ENCODE results near the gene DNAJC10.

The DNAJC10 gene

DNA sequence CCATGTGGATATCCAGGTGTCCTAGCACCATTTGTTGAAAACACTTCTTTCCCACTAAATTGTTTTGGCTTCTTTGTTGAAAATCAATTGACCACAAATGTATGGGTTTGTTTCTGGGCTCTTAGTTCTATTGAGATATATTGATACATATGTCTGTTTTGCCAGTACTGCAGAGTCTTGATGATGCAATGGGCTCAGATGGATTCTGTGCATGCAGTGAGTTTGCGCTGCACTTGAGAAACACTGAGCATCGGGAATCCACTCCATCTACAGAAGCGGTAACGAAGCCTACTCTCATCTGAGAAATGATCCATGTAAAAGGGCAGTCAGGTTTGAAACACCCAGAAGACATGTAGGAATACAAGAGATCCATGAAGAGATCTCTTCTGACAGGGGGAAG, 21.9 kb upstream of the DNAJC10 start:
- Histone ChIP-seq H3K36me3 (ENCODE audit: insufficient read depth) (no peaks in the 10 kb centered on the region), H3K4me3 (IDR thresholded peaks at IDR 0.05; ENCODE audit: insufficient read depth, low read depth, low read length) (no peak overlapping the region), H4K20me1 (ENCODE audit: insufficient read depth) (no peaks in the 10 kb centered on the region), H3K79me2 (ENCODE audit: insufficient read depth, low read depth) (no peaks in the 10 kb centered on the region), H3K4me2 (no peak overlapping the region), H3K4me1 (ENCODE audit: low read depth, poor library complexity, severe bottlenecking) (no peaks in the 10 kb centered on the region), H3K9ac (no peak overlapping the region), H2AFZ (ENCODE audit: low read depth) (no peak overlapping the region), H3K27ac (no peak overlapping the region), H3K27me3 (ENCODE audit: insufficient read depth, low read depth) (no peaks in the 10 kb centered on the region)
- TF ChIP-seq, protein P1, sequence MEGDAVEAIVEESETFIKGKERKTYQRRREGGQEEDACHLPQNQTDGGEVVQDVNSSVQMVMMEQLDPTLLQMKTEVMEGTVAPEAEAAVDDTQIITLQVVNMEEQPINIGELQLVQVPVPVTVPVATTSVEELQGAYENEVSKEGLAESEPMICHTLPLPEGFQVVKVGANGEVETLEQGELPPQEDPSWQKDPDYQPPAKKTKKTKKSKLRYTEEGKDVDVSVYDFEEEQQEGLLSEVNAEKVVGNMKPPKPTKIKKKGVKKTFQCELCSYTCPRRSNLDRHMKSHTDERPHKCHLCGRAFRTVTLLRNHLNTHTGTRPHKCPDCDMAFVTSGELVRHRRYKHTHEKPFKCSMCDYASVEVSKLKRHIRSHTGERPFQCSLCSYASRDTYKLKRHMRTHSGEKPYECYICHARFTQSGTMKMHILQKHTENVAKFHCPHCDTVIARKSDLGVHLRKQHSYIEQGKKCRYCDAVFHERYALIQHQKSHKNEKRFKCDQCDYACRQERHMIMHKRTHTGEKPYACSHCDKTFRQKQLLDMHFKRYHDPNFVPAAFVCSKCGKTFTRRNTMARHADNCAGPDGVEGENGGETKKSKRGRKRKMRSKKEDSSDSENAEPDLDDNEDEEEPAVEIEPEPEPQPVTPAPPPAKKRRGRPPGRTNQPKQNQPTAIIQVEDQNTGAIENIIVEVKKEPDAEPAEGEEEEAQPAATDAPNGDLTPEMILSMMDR (conservative IDR thresholded peaks at IDR 0.05; ENCODE audit: low read depth, low read length): no peak

DNA sequence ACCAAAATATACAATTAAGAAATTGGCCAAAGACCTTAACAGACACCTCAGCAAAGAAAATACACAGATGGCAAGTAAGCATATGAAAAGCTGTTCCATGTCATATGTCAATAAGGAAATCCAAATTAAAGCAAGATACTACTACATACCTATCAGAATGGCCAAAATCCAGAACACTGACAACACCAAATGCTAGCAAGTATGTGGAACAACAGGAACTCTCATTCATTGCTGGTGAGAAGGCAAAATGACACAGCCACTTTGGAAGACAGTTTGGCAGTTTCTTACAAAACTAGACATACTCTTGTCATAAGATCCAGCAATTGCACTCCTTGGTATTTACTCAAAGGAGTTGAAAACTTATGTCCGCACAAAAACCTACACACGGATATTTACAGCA, 20.3 kb upstream of the DNAJC10 start:
- Histone ChIP-seq H3K4me3 (IDR thresholded peaks at IDR 0.05; ENCODE audit: insufficient read depth, low read depth, low read length) (no peak overlapping the region), H3K4me2 (no peak overlapping the region), H3K79me2 (ENCODE audit: insufficient read depth, low read depth) (no peaks in the 10 kb centered on the region), H2AFZ (ENCODE audit: low read depth) (no peak overlapping the region), H3K4me1 (ENCODE audit: low read depth, poor library complexity, severe bottlenecking) (no peaks in the 10 kb centered on the region), H4K20me1 (ENCODE audit: insufficient read depth) (no peaks in the 10 kb centered on the region), H3K27me3 (ENCODE audit: insufficient read depth, low read depth) (no peaks in the 10 kb centered on the region), H3K36me3 (ENCODE audit: insufficient read depth) (no peaks in the 10 kb centered on the region), H3K9ac (no peak overlapping the region), H3K27ac (no peak overlapping the region)
- TF ChIP-seq, protein P1 (conservative IDR thresholded peaks at IDR 0.05; ENCODE audit: low read depth, low read length): no peak

DNA sequence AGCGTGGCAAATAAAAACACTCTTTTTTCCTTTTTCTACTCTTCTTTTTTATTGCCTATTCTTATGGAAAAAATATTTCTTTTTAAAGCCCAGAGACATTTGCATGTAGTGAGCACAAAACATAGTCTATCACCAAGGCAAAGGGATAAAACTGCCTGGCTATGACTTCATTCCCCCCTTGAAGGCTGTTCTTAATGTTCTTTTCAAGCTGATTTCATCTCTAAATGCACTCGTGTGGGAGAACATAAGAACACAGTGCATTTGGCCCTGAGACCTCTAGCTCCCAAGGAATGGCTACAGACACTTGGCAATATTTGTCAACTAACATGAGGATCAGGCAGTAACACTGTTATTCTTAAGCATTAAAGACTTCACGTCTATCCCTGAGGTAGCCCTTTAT, 17.4 kb upstream of the DNAJC10 start:
- H3K4me2 ChIP-seq: no peak overlapping the region
- no peak overlapping the region for H3K9ac ChIP-seq
- H3K4me1 ChIP-seq (ENCODE audit: low read depth, poor library complexity, severe bottlenecking): no peaks in the 10 kb centered on the region
- TF ChIP-seq, protein P1 (conservative IDR thresholded peaks at IDR 0.05; ENCODE audit: low read depth, low read length): no peak
- H2AFZ ChIP-seq (ENCODE audit: low read depth): no peak overlapping the region
- no peaks in the 10 kb centered on the region for H3K36me3 ChIP-seq (ENCODE audit: insufficient read depth)
- H4K20me1 ChIP-seq (ENCODE audit: insufficient read depth): no peaks in the 10 kb centered on the region
- H3K4me3 ChIP-seq (IDR thresholded peaks at IDR 0.05; ENCODE audit: insufficient read depth, low read depth, low read length): no peak overlapping the region
- no peaks in the 10 kb centered on the region for H3K79me2 ChIP-seq (ENCODE audit: insufficient read depth, low read depth)
- H3K27me3 ChIP-seq (ENCODE audit: insufficient read depth, low read depth): no peaks in the 10 kb centered on the region
- H3K27ac ChIP-seq: no peak overlapping the region

DNA sequence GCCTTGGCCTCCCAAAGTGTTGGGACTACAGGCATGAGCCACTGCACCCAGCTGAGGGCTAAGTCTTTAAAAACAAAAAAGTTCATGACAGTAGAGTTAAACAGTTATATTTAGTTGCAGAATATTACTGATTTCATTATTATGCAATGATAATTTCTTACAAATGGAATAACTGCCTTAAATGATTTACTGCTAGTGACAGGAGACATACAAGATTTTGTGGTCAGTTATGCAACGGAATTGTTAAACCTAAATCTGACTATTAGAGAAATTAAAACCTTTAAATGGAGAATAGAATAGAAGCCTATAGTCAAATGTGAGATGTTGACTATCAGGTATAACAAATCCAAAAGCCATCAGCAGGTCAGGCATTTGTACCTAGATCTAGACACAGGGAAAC, 10.3 kb upstream of the DNAJC10 start:
- H3K4me1 ChIP-seq (ENCODE audit: low read depth, poor library complexity, severe bottlenecking): no peaks in the 10 kb centered on the region
- H3K27ac ChIP-seq: no peak overlapping the region
- no peak overlapping the region for H2AFZ ChIP-seq (ENCODE audit: low read depth)
- TF ChIP-seq, protein P1 (conservative IDR thresholded peaks at IDR 0.05; ENCODE audit: low read depth, low read length): no peak
- no peak overlapping the region for H3K4me2 ChIP-seq
- no peaks in the 10 kb centered on the region for H3K79me2 ChIP-seq (ENCODE audit: insufficient read depth, low read depth)
- no peak overlapping the region for H3K4me3 ChIP-seq (IDR thresholded peaks at IDR 0.05; ENCODE audit: insufficient read depth, low read depth, low read length)
- H3K27me3 ChIP-seq (ENCODE audit: insufficient read depth, low read depth): no peaks in the 10 kb centered on the region
- H3K9ac ChIP-seq: no peak overlapping the region
- no peaks in the 10 kb centered on the region for H4K20me1 ChIP-seq (ENCODE audit: insufficient read depth)
- H3K36me3 ChIP-seq (ENCODE audit: insufficient read depth): no peaks in the 10 kb centered on the region

DNA sequence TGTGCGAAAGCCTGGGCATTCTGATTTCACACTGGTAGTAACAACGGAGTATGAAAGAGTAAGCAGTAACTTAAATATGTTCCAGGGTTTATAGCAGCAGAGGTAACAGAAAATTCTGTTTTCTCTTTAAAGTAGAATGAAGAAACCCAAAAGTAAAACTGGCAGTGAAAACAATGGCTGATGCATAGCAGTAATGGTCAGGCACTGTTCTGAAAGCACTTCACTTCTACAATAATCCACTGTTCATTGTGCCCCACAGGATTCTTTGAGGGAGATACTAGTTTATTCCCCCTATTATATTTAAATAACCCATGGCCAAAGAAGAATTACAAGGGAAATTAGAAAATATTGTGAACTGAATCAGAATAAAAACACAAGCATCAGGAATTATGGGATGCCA, 9.3 kb upstream of the DNAJC10 start:
- Histone ChIP-seq H3K27me3 (ENCODE audit: insufficient read depth, low read depth) (no peaks in the 10 kb centered on the region), H3K79me2 (ENCODE audit: insufficient read depth, low read depth) (no peaks in the 10 kb centered on the region), H3K4me3 (IDR thresholded peaks at IDR 0.05; ENCODE audit: insufficient read depth, low read depth, low read length) (no peak overlapping the region), H2AFZ (ENCODE audit: low read depth) (no peak overlapping the region), H3K9ac (no peak overlapping the region), H3K4me1 (ENCODE audit: low read depth, poor library complexity, severe bottlenecking) (no peaks in the 10 kb centered on the region), H3K4me2 (no peak overlapping the region), H3K36me3 (ENCODE audit: insufficient read depth) (no peaks in the 10 kb centered on the region), H3K27ac (no peak overlapping the region), H4K20me1 (ENCODE audit: insufficient read depth) (no peaks in the 10 kb centered on the region)
- TF ChIP-seq, protein P1 (conservative IDR thresholded peaks at IDR 0.05; ENCODE audit: low read depth, low read length): no peak

Measured in KMS-11 (cell line).